Gastrocnemius medialis (tissue), 4 donors: ENCODE data around the gene SHBG. TPM values are rescaled to one million over a fixed set of nuclear protein-coding genes. Genes with fewer than 3 reads are reported as not detected.

Experiments used
- ATAC-seq, 2 donors: fragments of 150-250 bp; one replicate each; pipeline ENCODE4 v1.9.1; 2016
- DNase-seq, 2 donors: peaks; one replicate each; pipeline ENCODE4 v3.0.0-alpha.2; 2019
- H3K27ac ChIP-seq, 4 donors: fragments of 200-600 bp; sonication (generic); 1 replicate in 1 of 4; 2 replicates in 3 of 4; pipeline ENCODE4 v1.5.1; 2016 to 2018; ENCODE audit warnings: mild to moderate bottlenecking in 2 of 4, moderate library complexity in 1 of 4
- H3K27me3 ChIP-seq, 3 donors: fragments of 200-600 bp; sonication (generic) in 2 of 3; 1 replicate in 1 of 3; 2 replicates in 2 of 3; pipeline versions ENCODE4 v1.5.1 to v1.6.0; 2016 to 2019; ENCODE audit warnings: mild to moderate bottlenecking in 1 of 3, moderate library complexity in 1 of 3
- H3K36me3 ChIP-seq, 2 donors: fragments of 200-600 bp; sonication (generic) in 1 of 2; one replicate each; pipeline ENCODE4 v1.5.1; 2017 to 2018
- H3K4me1 ChIP-seq, 2 donors: fragments of 200-600 bp; sonication (generic) in 1 of 2; one replicate each; pipeline ENCODE4 v1.5.1; 2016 to 2017; ENCODE audit warnings: mild to moderate bottlenecking in 2 of 2
- H3K4me3 ChIP-seq, 4 donors: fragments of 200-600 bp; sonication (generic) in 3 of 4; 1 replicate in 1 of 4; 2 replicates in 3 of 4; pipeline ENCODE4 v1.5.1; 2016 to 2019; ENCODE audit warnings: mild to moderate bottlenecking in 2 of 4
- H3K9me3 ChIP-seq, 3 donors: fragments of 200-600 bp; sonication (generic) in 2 of 3; 1 replicate in 1 of 3; 2 replicates in 2 of 3; pipeline ENCODE4 v1.5.1; 2016 to 2019
- CTCF ChIP-seq, 5 experiments: fragments of 450-650 bp in 3 of 5; fragments of 200-600 bp in 2 of 5; sonication (generic) in 2 of 5; IDR thresholded peaks in 4 of 5; conservative IDR thresholded peaks in 1 of 5; 1 replicate in 4 of 5; 2 replicates in 1 of 5; pipeline ENCODE4 v1.5.1; 2016 to 2019; ENCODE audit warnings: antibody characterized with exemption in 5 of 5, mild to moderate bottlenecking in 3 of 5, moderate library complexity in 3 of 5
- POLR2A ChIP-seq, 2 donors: fragments of 450-650 bp; IDR thresholded peaks; one replicate each; pipeline ENCODE4 v1.6.1; 2017; ENCODE audit warnings: antibody characterized with exemption in 2 of 2, mild to moderate bottlenecking in 2 of 2, moderate library complexity in 2 of 2
- in situ Hi-C, 4 donors: fragments of 200-750 bp; cut with MboI; loops; one replicate each; pipeline versions ENCODE4 v1.15.0 to v1.8.0; 2017; ENCODE audit warnings: low sequenced_read_pairs in 4 of 4
- intact Hi-C: fragments of 100-400 bp; cut with DNase I; formaldehyde crosslinking; loops from one replicate; pipeline ENCODE4 v1.15.1; 2023; ENCODE audit warnings: low total_unique reads
- total RNA-seq, 4 donors: library from RNA; depleted of rRNA; stranded (reverse); fragments of >200 nt; gene quantifications; one replicate each; pipeline versions ENCODE4 v1.1.0 to v1.2.3, GENCODE V29; 2016

The SHBG gene
- total RNA-seq, 4 donors from 2014 or later, result not detected

GRCh38 chr17:7610641-7611040 is 19.3 kb upstream of the SHBG start:
- Histone ChIP-seq H3K27me3 (no peaks in the 10 kb centered on the region), H3K9me3 (no peaks in the 10 kb centered on the region), H3K36me3 (peaks cover 0 to 8% of the 10 kb centered on the region in 2 donors), H3K4me1 (peaks cover 63 to 65% of the 10 kb centered on the region in 2 donors), H3K27ac (peak overlapping the region; percentile 88 to 98 (median 91)), H3K4me3 (no peak overlapping the region)
- TF ChIP-seq POLR2A (IDR thresholded peaks at IDR 0.05) (no peak), CTCF (IDR thresholded peaks at IDR 0.05 in 4 of 5, conservative IDR thresholded peaks at IDR 0.05 in 1 of 5) (no peak)
- in situ Hi-C loops (no loop called here), intact Hi-C loops (no loop called here)
- DNase-seq (no peak), ATAC-seq (no peak)

DNA sequence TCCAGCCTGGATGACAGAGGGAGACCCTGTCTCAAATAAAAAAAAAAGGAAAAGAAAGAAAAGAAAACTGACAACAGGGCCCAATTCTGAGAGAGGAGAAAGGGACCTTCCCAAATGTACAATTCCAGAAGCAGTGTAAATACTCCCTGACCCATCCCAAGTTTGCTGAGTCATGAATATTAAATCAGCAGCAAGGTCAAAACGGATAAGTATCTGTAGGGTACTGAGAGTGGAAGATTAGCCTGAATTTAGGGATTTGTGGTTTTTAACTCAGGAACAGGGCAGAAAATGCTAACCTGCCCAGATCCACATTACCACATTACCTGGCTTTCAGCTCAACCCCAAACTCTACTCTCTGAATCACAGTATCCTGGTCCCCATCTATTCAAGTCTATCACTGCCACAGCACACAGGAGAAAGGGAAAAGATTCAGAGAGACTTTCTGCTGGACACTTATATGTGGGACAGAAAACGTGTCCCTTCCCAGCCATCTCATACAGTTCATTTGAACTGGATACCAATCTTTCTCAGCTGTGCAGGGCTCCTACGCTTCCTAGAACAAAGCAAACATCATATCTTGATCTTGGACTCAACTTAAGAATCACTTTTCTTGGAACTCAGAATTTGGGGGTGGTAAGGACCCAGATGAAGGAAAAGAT is 18.2 kb upstream of the SHBG start:
- H3K36me3 ChIP-seq, result peaks cover 0 to 7% of the 10 kb centered on the region in 2 donors
- H3K4me3 ChIP-seq, result no peak overlapping the region
- ATAC-seq (no peak), DNase-seq (no peak)
- peaks cover 52 to 53% of the 10 kb centered on the region in 2 donors for H3K4me1 ChIP-seq
- H3K27ac ChIP-seq, result peak overlapping the region; percentile 88 to 98 (median 91)
- TF ChIP-seq POLR2A (IDR thresholded peaks at IDR 0.05) (no peak), CTCF (IDR thresholded peaks at IDR 0.05 in 4 of 5, conservative IDR thresholded peaks at IDR 0.05 in 1 of 5) (no peak)
- in situ Hi-C loops (no loop called here), intact Hi-C loops (no loop called here)
- no peaks in the 10 kb centered on the region for H3K9me3 ChIP-seq
- no peaks in the 10 kb centered on the region for H3K27me3 ChIP-seq

- no peak overlapping the region for H3K4me3 ChIP-seq
- DNase-seq (no peak), ATAC-seq (no peak)
- peaks cover 0 to 7% of the 10 kb centered on the region in 2 donors for H3K36me3 ChIP-seq
- peaks cover 48% of the 10 kb centered on the region in 2 donors for H3K4me1 ChIP-seq
- intact Hi-C loops, result no loop called here
- H3K27me3 ChIP-seq, result no peaks in the 10 kb centered on the region
- H3K27ac ChIP-seq, result peak overlapping the region; percentile 88 to 98 (median 91)
- no peaks in the 10 kb centered on the region for H3K9me3 ChIP-seq
- TF ChIP-seq CTCF (IDR thresholded peaks at IDR 0.05 in 4 of 5, conservative IDR thresholded peaks at IDR 0.05 in 1 of 5) (no peak), POLR2A (IDR thresholded peaks at IDR 0.05) (no peak)
- in situ Hi-C loops, result no loop called here
These were observed 17.7 kb upstream of the SHBG start for GRCh38 chr17:7612294-7612640.

DNA sequence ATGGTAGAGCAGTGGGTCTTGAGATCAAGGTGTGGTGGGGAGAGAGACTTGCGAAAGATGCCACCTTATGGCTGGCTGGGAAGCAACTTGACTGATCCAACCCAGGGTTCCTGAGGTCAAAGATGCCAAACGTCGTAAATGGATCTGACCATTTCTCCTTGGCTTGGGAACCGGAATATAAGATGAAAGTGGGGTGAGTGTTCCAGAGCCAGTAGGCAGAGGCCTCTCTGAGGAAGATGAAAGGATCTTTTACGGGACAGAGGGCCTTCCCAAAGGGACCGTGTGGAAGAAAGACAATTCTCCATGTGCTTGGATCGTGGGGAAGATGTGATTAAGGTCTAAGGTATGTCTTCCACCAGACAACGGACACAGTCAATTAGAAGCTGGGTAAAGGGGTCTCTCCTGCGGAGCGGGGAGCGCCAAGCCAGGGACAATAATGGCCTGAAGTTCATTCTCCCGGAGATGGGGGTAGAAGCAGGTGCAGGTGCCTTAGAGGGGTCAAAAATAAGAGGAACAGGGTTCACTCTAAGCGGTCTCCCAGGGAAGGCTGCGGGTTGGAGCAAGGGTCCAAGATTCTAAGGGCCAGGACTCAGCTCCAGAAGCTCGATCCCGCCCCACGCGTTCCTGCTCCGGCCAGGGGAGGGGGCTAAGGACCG is 16.0 kb upstream of the SHBG start:
- peak; percentile 4 to 9 for ATAC-seq
- intact Hi-C loops, result loop anchor here (2.0 kb wide), 2 partner anchors 41 to 53 kb away; partner anchors contain the start of gene SENP3
- peaks cover 42 to 45% of the 10 kb centered on the region in 2 donors for H3K4me1 ChIP-seq

More for the DNA sequence above, 16.0 kb upstream of the SHBG start:
- in situ Hi-C loops, result no loop called here
- Histone ChIP-seq H3K27ac (peak overlapping the region; percentile 88 to 98 (median 91)), H3K4me3 (peak overlapping the region; percentile 71 to 95 (median 74)), H3K27me3 (no peaks in the 10 kb centered on the region), H3K36me3 (peaks cover 0 to 7% of the 10 kb centered on the region in 2 donors), H3K9me3 (no peaks in the 10 kb centered on the region)
- DNase-seq, result no peak
- TF ChIP-seq POLR2A (IDR thresholded peaks at IDR 0.05) (no peak), CTCF (IDR thresholded peaks at IDR 0.05 in 4 of 5, conservative IDR thresholded peaks at IDR 0.05 in 1 of 5) (no peak)
